OCI-LY7 (cell line): Measurements from ENCODE around the gene HOXA1. TPM values are rescaled to one million over a fixed set of nuclear protein-coding genes. Genes with fewer than 3 reads are reported as not detected.

ENCODE experiments used
- BruUV-seq: library from RNA; stranded (reverse); fragments of 400-500 nt; replicated peaks from 2 replicates; lab custom pipeline; 2021; lab: Mats Ljungman, UMichigan
- CTCF ChIA-PET: fragments of 300-600 bp; sonication (Branson Sonifier 250); formaldehyde crosslinking; loops from one replicate; lab custom pipeline; 2022; ENCODE audit warnings: antibody characterized with exemption; ENCODE audit not compliant: unreplicated experiment; lab: Charles Lee
- POLR2A ChIA-PET: fragments of 300-600 bp; sonication (Branson Sonifier 250); formaldehyde crosslinking; loops from one replicate; lab custom pipeline; 2022; ENCODE audit warnings: antibody characterized with exemption; lab: Charles Lee
- DNase-seq: peaks from one replicate; pipeline ENCODE4 v3.0.0-alpha.2; 2015; ENCODE audit warnings: low spot score
- H2AFZ ChIP-seq: fragments of 200-600 bp; sonication (generic), shearing (Covaris generic); 2 replicates; pipeline ENCODE4 v1.6.1; 2014; ENCODE audit warnings: mild to moderate bottlenecking, antibody characterized with exemption, low read length, moderate library complexity
- H3K27ac ChIP-seq: fragments of 200-600 bp; sonication (generic); 2 replicates; pipeline ENCODE4 v1.5.1; 2014; ENCODE audit warnings: mixed run types, low read depth, mild to moderate bottlenecking, moderate library complexity, low read length, inconsistent platforms; ENCODE audit not compliant: poor library complexity, severe bottlenecking
- H3K36me3 ChIP-seq: fragments of 200-600 bp; sonication (generic); 2 replicates; pipeline ENCODE4 v1.6.1; 2014; ENCODE audit warnings: mild to moderate bottlenecking, antibody characterized with exemption, low read length, moderate library complexity, mixed read lengths; ENCODE audit not compliant: insufficient read depth
- H3K4me1 ChIP-seq: fragments of 200-600 bp; sonication (generic); 2 replicates; pipeline ENCODE4 v1.5.1; 2014; ENCODE audit warnings: mild to moderate bottlenecking, low read length; ENCODE audit not compliant: insufficient read depth, poor library complexity, severe bottlenecking
- H3K4me2 ChIP-seq: fragments of 200-600 bp; sonication (generic); 2 replicates; pipeline ENCODE4 v1.6.1; 2014; ENCODE audit warnings: mild to moderate bottlenecking, low read length
- H3K4me3 ChIP-seq: fragments of 200-600 bp; sonication (generic); 2 replicates; pipeline ENCODE4 v1.5.1; 2014; ENCODE audit warnings: mild to moderate bottlenecking, low read depth, low read length; ENCODE audit not compliant: poor library complexity, severe bottlenecking
- H3K79me2 ChIP-seq: fragments of 200-600 bp; sonication (generic); 2 replicates; pipeline ENCODE4 v1.6.1; 2016; ENCODE audit warnings: low read depth, mild to moderate bottlenecking, low read length, moderate library complexity, mixed read lengths; ENCODE audit not compliant: insufficient read depth
- H3K9me2 ChIP-seq: fragments of 200-600 bp; sonication (generic); 2 replicates; pipeline ENCODE4 v1.6.1; 2016; ENCODE audit warnings: mild to moderate bottlenecking, low read length, mixed read lengths; ENCODE audit not compliant: insufficient read depth
- H3K9me3 ChIP-seq: fragments of 200-600 bp; sonication (generic); 2 replicates; pipeline ENCODE4 v1.6.1; 2014; ENCODE audit warnings: mild to moderate bottlenecking, mixed run types, low read length, mixed read lengths
- H4K20me1 ChIP-seq: fragments of 200-600 bp; sonication (generic); 2 replicates; pipeline ENCODE4 v1.6.1; 2014; ENCODE audit warnings: mild to moderate bottlenecking, antibody characterized with exemption, low read length, moderate library complexity, mixed read lengths; ENCODE audit not compliant: insufficient read depth
- EZH2phosphoT487 ChIP-seq: fragments of 200-600 bp; sonication (generic); IDR thresholded peaks from 2 replicates; pipeline ENCODE4 v1.6.1; 2018; ENCODE audit warnings: low read depth, borderline replicate concordance, mild to moderate bottlenecking, mixed run types, antibody characterized with exemption, low read length, moderate library complexity, mixed read lengths
- intact Hi-C: fragments of 100-400 bp; cut with micrococcal nuclease; formaldehyde crosslinking; loops from one replicate; pipeline ENCODE4 v1.10.0; 2022; ENCODE audit not compliant: unreplicated experiment
- total RNA-seq, 2 experiments: library from RNA; depleted of rRNA in 1 of 2; stranded (reverse); fragments of >200 nt in 1 of 2; shearing (Covaris generic) in 1 of 2; gene quantifications; 2 replicates each; pipeline ENCODE4 v1.2.3, GENCODE V29; 2014 to 2022
- TF ChIP-seq, protein P1 (sequence below): fragments of 200-600 bp; sonication (generic); conservative IDR thresholded peaks from 2 replicates; pipeline ENCODE4 v1.5.1; 2014; ENCODE audit warnings: mild to moderate bottlenecking, antibody characterized with exemption, low read length, moderate library complexity, mixed read lengths

Gene HOXA1
- total RNA-seq, 2 experiments from 2014 or later, result 3.0 to 8.2 TPM

DNA sequence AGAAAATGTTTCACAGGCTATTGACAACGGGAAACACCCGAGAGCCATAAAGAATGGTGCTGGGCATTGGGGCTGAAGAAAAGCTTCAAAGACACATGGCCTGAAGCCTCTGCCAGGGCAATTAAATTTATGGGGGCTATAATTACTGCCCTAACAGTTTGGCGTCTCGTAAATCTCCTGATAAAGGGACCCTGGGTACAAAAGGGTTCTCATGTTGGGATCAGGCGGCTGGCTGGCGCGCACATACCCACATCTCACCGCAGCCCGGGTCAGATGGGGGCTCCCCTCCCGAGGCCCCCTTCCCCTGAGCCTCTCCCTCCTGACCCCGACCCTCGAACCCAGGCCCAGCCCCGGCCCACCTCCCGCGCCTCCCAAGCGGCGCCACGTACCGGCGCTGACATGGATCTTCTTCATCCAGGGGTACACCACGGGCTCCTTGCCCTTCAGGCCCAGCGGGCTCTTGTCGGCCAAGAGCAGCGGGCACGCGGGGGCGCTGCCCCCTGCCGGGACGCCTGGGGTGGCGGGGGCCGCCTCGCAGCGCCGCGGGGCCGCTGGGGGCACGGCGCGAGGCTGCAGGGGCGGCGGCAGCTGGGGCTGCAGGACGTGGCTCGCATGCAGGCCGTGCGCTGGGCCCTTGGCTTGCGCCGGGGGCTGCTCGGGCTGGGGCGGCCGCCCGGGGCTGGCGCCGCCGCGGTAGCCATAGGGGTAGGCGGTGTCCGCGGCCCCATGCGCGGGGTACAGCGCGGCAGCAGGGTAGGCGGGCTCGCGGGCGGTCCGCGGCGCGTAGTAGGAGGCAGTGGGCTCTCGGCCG is 34.1 kb upstream of the HOXA1 start:
- Histone ChIP-seq H3K79me2 (no peaks in the 10 kb centered on the region), H4K20me1 (no peaks in the 10 kb centered on the region; the same call in 1 of the 2 replicates), H3K27ac (no peak overlapping the region), H3K4me2 (no peak overlapping the region), H3K4me1 (peaks cover 4% of the 10 kb centered on the region), H3K9me2 (no peaks in the 10 kb centered on the region), H3K9me3 (no peaks in the 10 kb centered on the region), H2AFZ (no peak overlapping the region), H3K36me3 (no peaks in the 10 kb centered on the region), H3K4me3 (no peak overlapping the region)
- ChIA-PET POLR2A (interaction anchor here (0.7 to 1.5 kb wide), 4 partner anchors 10 to 266 kb away, joined by 3 to 5 read pairs (median 4); no protein-coding TSS in a partner anchor), CTCF (interaction anchor here (1.8 kb wide), 1 partner anchor 20 kb away, joined by 5 read pairs; no protein-coding TSS in a partner anchor)
- intact Hi-C loops, result no loop called here
- TF ChIP-seq, protein P1, sequence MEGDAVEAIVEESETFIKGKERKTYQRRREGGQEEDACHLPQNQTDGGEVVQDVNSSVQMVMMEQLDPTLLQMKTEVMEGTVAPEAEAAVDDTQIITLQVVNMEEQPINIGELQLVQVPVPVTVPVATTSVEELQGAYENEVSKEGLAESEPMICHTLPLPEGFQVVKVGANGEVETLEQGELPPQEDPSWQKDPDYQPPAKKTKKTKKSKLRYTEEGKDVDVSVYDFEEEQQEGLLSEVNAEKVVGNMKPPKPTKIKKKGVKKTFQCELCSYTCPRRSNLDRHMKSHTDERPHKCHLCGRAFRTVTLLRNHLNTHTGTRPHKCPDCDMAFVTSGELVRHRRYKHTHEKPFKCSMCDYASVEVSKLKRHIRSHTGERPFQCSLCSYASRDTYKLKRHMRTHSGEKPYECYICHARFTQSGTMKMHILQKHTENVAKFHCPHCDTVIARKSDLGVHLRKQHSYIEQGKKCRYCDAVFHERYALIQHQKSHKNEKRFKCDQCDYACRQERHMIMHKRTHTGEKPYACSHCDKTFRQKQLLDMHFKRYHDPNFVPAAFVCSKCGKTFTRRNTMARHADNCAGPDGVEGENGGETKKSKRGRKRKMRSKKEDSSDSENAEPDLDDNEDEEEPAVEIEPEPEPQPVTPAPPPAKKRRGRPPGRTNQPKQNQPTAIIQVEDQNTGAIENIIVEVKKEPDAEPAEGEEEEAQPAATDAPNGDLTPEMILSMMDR, result no peak
- TF ChIP-seq EZH2phosphoT487, result no peak
- no peak for DNase-seq
- BruUV-seq, result no TSS peak

DNA sequence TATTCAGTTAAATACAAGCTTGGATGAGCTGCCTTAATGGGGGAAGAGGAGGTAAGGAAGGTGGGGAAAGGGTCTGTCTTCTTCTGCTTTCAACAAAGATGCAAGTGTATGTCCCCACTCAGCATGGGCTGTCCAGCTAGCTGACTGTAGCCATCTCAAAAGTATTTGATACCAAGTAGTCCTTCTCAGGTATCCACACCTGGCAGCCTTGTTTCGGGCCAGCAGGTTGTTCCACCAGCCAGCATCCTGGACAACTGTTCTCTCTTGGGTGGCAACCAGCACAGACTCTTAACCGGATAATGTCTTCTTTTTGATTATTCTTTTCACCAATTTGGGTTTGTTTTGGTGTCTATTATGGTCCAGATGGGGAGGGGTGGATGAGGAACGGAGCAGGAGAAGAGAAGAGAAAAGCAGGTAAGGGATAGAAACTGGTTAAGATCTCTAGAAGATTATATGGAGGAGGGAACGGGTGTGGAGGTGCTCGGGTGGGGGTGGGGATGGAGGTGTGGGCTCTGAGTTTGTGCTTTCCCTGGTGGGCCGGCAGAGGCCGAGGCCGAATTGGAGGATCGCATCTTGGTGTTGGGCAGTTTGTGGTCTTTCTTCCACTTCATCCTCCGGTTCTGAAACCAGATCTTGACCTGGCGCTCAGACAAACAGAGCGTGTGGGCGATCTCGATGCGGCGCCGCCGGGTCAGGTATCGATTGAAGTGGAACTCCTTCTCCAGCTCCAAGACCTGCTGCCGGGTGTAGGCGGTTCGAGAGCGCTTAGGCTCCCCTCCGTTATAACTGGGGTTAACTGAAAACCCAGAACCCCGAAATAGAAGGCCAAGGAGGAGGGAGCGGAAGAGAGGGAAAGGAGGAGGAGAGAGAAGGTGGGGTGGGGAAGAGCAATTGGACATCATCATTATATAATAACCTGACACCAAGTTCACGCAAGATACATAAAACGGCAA is 33.3 kb upstream of the HOXA1 start:
- H2AFZ ChIP-seq, result no peak overlapping the region
- TF ChIP-seq, protein P1, result no peak
- TF ChIP-seq EZH2phosphoT487, result no peak
- no peak for DNase-seq
- ChIA-PET CTCF (interaction anchor here (0.9 kb wide), 1 partner anchor 32 kb away, joined by 3 read pairs; no protein-coding TSS in a partner anchor), POLR2A (interaction anchor here (1.6 kb wide), 1 partner anchor 21 kb away, joined by 4 read pairs; no protein-coding TSS in a partner anchor)
- H3K79me2 ChIP-seq, result no peaks in the 10 kb centered on the region
- BruUV-seq, result no TSS peak
- H3K4me3 ChIP-seq, result no peak overlapping the region
- H3K4me1 ChIP-seq, result peaks cover 4% of the 10 kb centered on the region
- H3K9me2 ChIP-seq, result no peaks in the 10 kb centered on the region
- H3K36me3 ChIP-seq, result no peaks in the 10 kb centered on the region
- intact Hi-C loops, result no loop called here
- H4K20me1 ChIP-seq, result no peaks in the 10 kb centered on the region; the same call in 1 of the 2 replicates
- H3K9me3 ChIP-seq, result no peaks in the 10 kb centered on the region
- no peak overlapping the region for H3K27ac ChIP-seq
- H3K4me2 ChIP-seq, result no peak overlapping the region
